IMR-90 (cell line): ENCODE data around the gene PPFIA2. TPM values are rescaled to one million over a fixed set of nuclear protein-coding genes. Genes with fewer than 3 reads are reported as not detected.

Experiments
- ATAC-seq: fragments of 200-7000 bp; cut with Tn5 transposase; 2 replicates; pipeline ENCODE4 v1.9.1; 2020; ENCODE audit warnings: low read depth, mild to moderate bottlenecking, moderate library complexity
- BruUV-seq: library from RNA; stranded (reverse); fragments of 400-500 nt; replicated peaks from 2 replicates; lab custom pipeline; 2021; lab: Mats Ljungman, UMichigan
- CTCF ChIA-PET: fragments of 300-600 bp; formaldehyde crosslinking; extraction: SDS; loops from one replicate; lab custom pipeline; 2021; ENCODE audit warnings: antibody characterized with exemption; lab: Yijun Ruan, JAX
- POLR2A ChIA-PET: fragments of 300-600 bp; sonication (Branson Sonifier 250); formaldehyde crosslinking; loops from one replicate; lab custom pipeline; 2022; ENCODE audit warnings: antibody characterized with exemption; ENCODE audit not compliant: unreplicated experiment; lab: Charles Lee
- DNase-seq: peaks from one replicate; pipeline ENCODE4 v3.0.0; 2013
- H2AFZ ChIP-seq: replicated peaks from 2 replicates; pipeline ENCODE3; 2013; ENCODE audit warnings: low read length, mild to moderate bottlenecking; ENCODE audit not compliant: poor library complexity
- H2AK5ac ChIP-seq: 2 replicates; pipeline ENCODE4 v1.6.1; 2013; ENCODE audit warnings: low read depth, low read length, inconsistent platforms
- H2AK9ac ChIP-seq: replicated peaks from 2 replicates; pipeline ENCODE3; 2013; ENCODE audit warnings: mild to moderate bottlenecking, low read depth, low read length, moderate library complexity; ENCODE audit not compliant: poor library complexity
- H2BK120ac ChIP-seq: 2 replicates; pipeline ENCODE4 v1.6.1; 2013; ENCODE audit warnings: low read depth, low read length, inconsistent platforms
- H2BK15ac ChIP-seq: 3 replicates; pipeline ENCODE4 v1.6.1; 2013; ENCODE audit warnings: low read depth, low read length, inconsistent platforms
- H2BK20ac ChIP-seq: 2 replicates; pipeline ENCODE4 v1.6.1; 2013; ENCODE audit warnings: low read depth, mild to moderate bottlenecking, inconsistent platforms, low read length, moderate library complexity
- H2BK5ac ChIP-seq: 2 replicates; pipeline ENCODE4 v1.6.1; 2013; ENCODE audit warnings: mild to moderate bottlenecking, low read depth, low read length, inconsistent platforms; ENCODE audit not compliant: poor library complexity, severe bottlenecking
- H3K14ac ChIP-seq: replicated peaks from 2 replicates; pipeline ENCODE4 v1.6.1; 2013; ENCODE audit warnings: low read depth, low read length, inconsistent platforms
- H3K18ac ChIP-seq: 2 replicates; pipeline ENCODE4 v1.6.1; 2013; ENCODE audit warnings: low read depth, low read length, control low read depth
- H3K23ac ChIP-seq: 2 replicates; pipeline ENCODE4 v1.6.1; 2013; ENCODE audit warnings: low read depth, low read length, inconsistent platforms
- H3K27ac ChIP-seq: 2 replicates; pipeline ENCODE4 v1.5.1; 2013; ENCODE audit warnings: mild to moderate bottlenecking, control low read depth, low read length; ENCODE audit not compliant: insufficient read depth
- H3K27me3 ChIP-seq: 2 replicates; pipeline ENCODE4 v1.6.1; 2013; ENCODE audit warnings: low read length; ENCODE audit not compliant: control insufficient read depth, insufficient read depth
- H3K36me3 ChIP-seq: 2 replicates; pipeline ENCODE4 v1.6.1; 2013; ENCODE audit warnings: low read length, mixed read lengths; ENCODE audit not compliant: control insufficient read depth, insufficient read depth
- H3K4ac ChIP-seq: 2 replicates; pipeline ENCODE4 v1.6.1; 2013; ENCODE audit warnings: low read depth, low read length, inconsistent platforms
- H3K4me1 ChIP-seq: 2 replicates; pipeline ENCODE4 v1.6.1; 2013; ENCODE audit warnings: low read length, mixed read lengths; ENCODE audit not compliant: control insufficient read depth, insufficient read depth
- H3K4me2 ChIP-seq: 2 replicates; pipeline ENCODE4 v1.6.1; 2013; ENCODE audit warnings: low read depth, mild to moderate bottlenecking, control low read depth, low read length, moderate library complexity
- H3K4me3 ChIP-seq: 2 replicates; pipeline ENCODE4 v1.5.1; 2013; ENCODE audit warnings: low read depth, mild to moderate bottlenecking, control low read depth, low read length, moderate library complexity; ENCODE audit not compliant: insufficient read depth
- H3K56ac ChIP-seq: 2 replicates; pipeline ENCODE4 v1.6.1; 2013; ENCODE audit warnings: low read length, inconsistent platforms; ENCODE audit not compliant: insufficient read depth; ENCODE audit errors: extremely low read depth
- H3K79me1 ChIP-seq, 2 experiments: 2 replicates each; pipeline ENCODE4 v1.6.1; 2013; ENCODE audit warnings: low read length in 2 of 2, inconsistent platforms in 1 of 2, low read depth in 1 of 2
- H3K9ac ChIP-seq: 2 replicates; pipeline ENCODE4 v1.6.1; 2013; ENCODE audit warnings: low read depth, low read length, control low read depth
- H3K9me1 ChIP-seq: 2 replicates; pipeline ENCODE4 v1.6.1; 2013; ENCODE audit warnings: low read length, inconsistent platforms; ENCODE audit not compliant: insufficient read depth
- H3K9me3 ChIP-seq: 2 replicates; pipeline ENCODE4 v1.6.1; 2013; ENCODE audit warnings: low read length; ENCODE audit not compliant: control insufficient read depth, insufficient read depth
- H4K20me1 ChIP-seq: 2 replicates; pipeline ENCODE4 v1.6.1; 2013; ENCODE audit warnings: low read length, inconsistent platforms; ENCODE audit not compliant: insufficient read depth
- H4K5ac ChIP-seq: 2 replicates; pipeline ENCODE4 v1.6.1; 2013; ENCODE audit warnings: mild to moderate bottlenecking, low read depth, low read length, control low read depth
- H4K8ac ChIP-seq, 2 experiments: 2 replicates each; pipeline ENCODE4 v1.6.1; 2013; ENCODE audit warnings: low read depth in 2 of 2, low read length in 2 of 2, control low read depth in 1 of 2, inconsistent platforms in 1 of 2
- H4K91ac ChIP-seq: 2 replicates; pipeline ENCODE4 v1.6.1; 2013; ENCODE audit warnings: low read depth, low read length, inconsistent platforms; ENCODE audit not compliant: insufficient read depth
- NFE2L2 ChIP-seq: fragments of 150-350 bp; IDR thresholded peaks from 2 replicates; pipeline ENCODE4 v1.6.1; 2016; ENCODE audit warnings: low read depth, mild to moderate bottlenecking, low read length
- RCOR1 ChIP-seq: IDR thresholded peaks from 2 replicates; pipeline ENCODE4 v1.6.1; 2012; ENCODE audit warnings: mild to moderate bottlenecking, low read length, improper control_type of control experiment; ENCODE audit not compliant: insufficient replicate concordance
- WGBS, 2 experiments: methylation state at CpG; one replicate each; pipeline versions ENCODE4 v1.1.5 to v1.1.7; 2013; ENCODE audit warnings: missing lambda C conversion rate in 2 of 2; ENCODE audit not compliant: insufficient read length in 1 of 2; ENCODE audit errors: extremely low coverage in 2 of 2; 5-methylcytosine and 5-hydroxymethylcytosine counted together
- dilution Hi-C: fragments of 300-500 bp; cut with HindIII; formaldehyde crosslinking; loops from one replicate; pipeline ENCODE4 v1.14.3; 2018; ENCODE audit warnings: low sequenced_read_pairs; ENCODE audit not compliant: unreplicated experiment
- in situ Hi-C: fragments of 300-500 bp; cut with MboI; formaldehyde crosslinking; loops from 3 replicates; pipeline ENCODE4 v1.14.3; 2019; ENCODE audit warnings: low sequenced_read_pairs, inconsistent platforms, mixed read lengths
- intact Hi-C: fragments of 100-400 bp; cut with micrococcal nuclease; formaldehyde crosslinking; loops from 2 replicates; pipeline ENCODE4 v1.10.0; 2022
- polyA plus RNA-seq, 3 experiments: library from polyadenylated mRNA; depleted of rRNA; stranded (reverse); fragments of >200 nt; gene quantifications; 2 replicates each; pipeline ENCODE4 v1.2.3, GENCODE V29; 2012; ENCODE audit warnings: low replicate concordance in 1 of 3
- total RNA-seq: library from RNA; depleted of rRNA; stranded (reverse); fragments of >200 nt; gene quantifications from 2 replicates; pipeline ENCODE4 v1.2.3, GENCODE V29; 2012

Gene PPFIA2
- total and polyA plus RNA-seq, 2 of the 4 experiments (the other 2 are of a cell fraction) = 0.29 to 1.3 TPM

- CTCF ChIA-PET = no interaction called here
- intact Hi-C loops = no loop called here
- DNase-seq = no peak
These were observed 428.7 kb downstream of the PPFIA2 start for GRCh38 chr12:81330480-81330879.

More at GRCh38 chr12:81330480-81330879, 428.7 kb downstream of the PPFIA2 start:
- H3K9ac ChIP-seq = no peak overlapping the region
- dilution Hi-C loops (no loop called here), in situ Hi-C loops (no loop called here)
- no CpG with 5 or more reads among the region's 1 CpG for WGBS, 2 experiments
- no TSS peak for BruUV-seq
- no peak overlapping the region for H3K56ac ChIP-seq
- no peaks in the 10 kb centered on the region for H3K36me3 ChIP-seq
- H3K23ac ChIP-seq = no peak overlapping the region
- no peaks in the 10 kb centered on the region for H3K27me3 ChIP-seq
- H2AK9ac ChIP-seq = no peak overlapping the region
- no peak overlapping the region for H2BK120ac ChIP-seq
- H3K9me1 ChIP-seq = no peaks in the 10 kb centered on the region
- no peak overlapping the region for H4K8ac ChIP-seq
- no peaks in the 10 kb centered on the region for H3K79me1 ChIP-seq
- no peak overlapping the region for H2BK15ac ChIP-seq
- no peak overlapping the region for H2AK5ac ChIP-seq
- no peak overlapping the region for H2BK20ac ChIP-seq
- no peaks in the 10 kb centered on the region for H3K9me3 ChIP-seq
- H2AFZ ChIP-seq = no peak overlapping the region
- H4K91ac ChIP-seq = no peak overlapping the region
- H3K27ac ChIP-seq = no peak overlapping the region
- no peak overlapping the region for H3K18ac ChIP-seq
- H2BK5ac ChIP-seq = no peak overlapping the region
- POLR2A ChIA-PET = no interaction called here
- no peak overlapping the region for H3K4me3 ChIP-seq
- no peak overlapping the region for H3K14ac ChIP-seq
- H3K4me1 ChIP-seq = no peaks in the 10 kb centered on the region
- no peak overlapping the region for H4K5ac ChIP-seq
- no peaks in the 10 kb centered on the region for H4K20me1 ChIP-seq
- ATAC-seq = no peak
- H3K4ac ChIP-seq = no peak overlapping the region
- no peak overlapping the region for H3K4me2 ChIP-seq
- no peak for TF ChIP-seq NFE2L2
- no peak for TF ChIP-seq RCOR1
